IPS DF 4.7 (cell line): ENCODE results near the gene ZBED4.

Experiments
- DNase-seq: peaks from one replicate; pipeline ENCODE4 v3.0.0-alpha.2; 2013; ENCODE audit warnings: low spot score; ENCODE audit errors: extremely low read depth

Gene ZBED4

DNA sequence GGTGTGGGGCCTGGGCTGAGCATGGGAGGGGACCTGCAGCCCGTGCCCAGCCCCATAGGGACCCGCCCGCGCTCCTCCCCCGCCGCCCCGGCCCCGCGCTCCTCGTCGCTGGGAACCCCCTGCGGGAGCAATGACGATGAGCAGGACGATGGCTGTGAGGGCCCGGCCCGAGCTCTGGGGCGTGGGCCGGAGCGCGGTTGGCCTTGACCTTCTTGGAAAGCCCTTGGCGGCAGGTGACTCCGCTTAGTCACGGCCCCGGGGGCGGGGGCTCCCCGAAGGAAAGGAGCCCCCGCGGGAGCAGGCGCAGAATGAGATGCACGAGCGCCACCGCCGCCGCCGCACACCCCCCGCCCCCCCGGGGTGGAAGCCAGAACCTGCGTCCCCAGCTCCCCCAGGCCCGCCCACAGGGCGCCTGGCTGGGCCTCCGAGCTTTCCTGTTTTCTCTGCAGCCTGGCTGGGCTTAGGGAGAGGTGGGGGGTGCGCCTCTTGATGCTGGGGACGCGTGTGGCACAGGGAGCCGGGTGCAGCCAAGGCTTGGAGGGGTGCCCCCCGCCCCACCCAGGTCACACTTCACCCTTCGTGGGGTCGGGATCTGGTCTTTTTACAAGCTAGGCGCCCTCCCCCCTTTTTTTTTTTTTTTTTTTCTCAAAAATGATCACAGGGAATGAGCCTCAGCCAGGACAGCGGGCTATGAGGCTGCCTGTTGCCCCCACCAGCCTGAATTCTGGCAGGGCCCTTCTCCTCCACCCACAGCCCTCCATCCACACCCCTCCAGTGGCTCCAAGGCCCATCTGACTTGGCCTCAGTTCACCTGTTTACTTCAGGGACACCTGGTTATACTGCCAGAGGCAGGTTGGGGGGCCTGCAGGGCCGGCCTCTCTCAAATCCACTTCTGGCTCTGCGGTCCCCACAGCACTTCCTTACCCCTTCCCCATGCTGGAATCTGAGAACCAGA is 82.7 kb downstream of the ZBED4 start:
- no peak for DNase-seq

DNA sequence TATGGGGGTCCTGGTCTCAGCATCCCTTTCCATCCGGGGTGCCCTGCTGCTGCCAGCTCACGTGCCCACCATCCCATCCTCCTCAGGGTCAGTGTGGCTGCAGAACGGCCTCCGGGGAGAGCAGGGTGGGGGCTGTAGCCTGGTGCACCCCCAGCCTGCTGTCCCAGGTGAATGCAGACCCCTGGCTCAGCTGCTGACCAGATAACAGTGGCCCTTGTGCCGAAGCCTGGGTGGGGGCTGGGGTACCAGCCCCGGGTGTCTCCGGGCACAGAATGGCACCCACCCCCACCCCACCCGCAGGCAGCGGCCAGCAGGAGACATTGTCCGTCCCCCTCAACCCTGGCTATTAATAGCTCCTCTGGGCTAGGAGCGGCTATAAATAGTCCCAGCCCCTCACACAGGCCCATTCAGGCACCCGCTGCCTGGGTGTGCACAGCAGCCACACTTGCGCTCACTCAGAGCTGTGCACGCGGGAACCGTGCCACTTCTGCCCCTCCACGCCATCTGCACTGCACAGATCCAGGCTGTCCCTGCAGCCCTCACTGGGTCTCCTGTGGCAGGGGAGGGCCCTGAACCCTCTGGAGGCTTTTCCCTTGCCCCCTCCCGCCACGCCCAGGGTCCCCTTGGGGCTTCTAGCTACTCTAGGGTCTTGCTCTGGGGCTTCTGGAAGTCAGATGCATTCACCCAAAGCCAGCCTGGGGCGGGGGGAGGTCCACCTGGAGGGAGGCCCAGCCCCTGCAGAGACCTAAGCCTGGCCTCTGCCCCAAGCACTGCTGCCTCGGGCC is 83.5 kb downstream of the ZBED4 start:
- no peak for DNase-seq

DNA sequence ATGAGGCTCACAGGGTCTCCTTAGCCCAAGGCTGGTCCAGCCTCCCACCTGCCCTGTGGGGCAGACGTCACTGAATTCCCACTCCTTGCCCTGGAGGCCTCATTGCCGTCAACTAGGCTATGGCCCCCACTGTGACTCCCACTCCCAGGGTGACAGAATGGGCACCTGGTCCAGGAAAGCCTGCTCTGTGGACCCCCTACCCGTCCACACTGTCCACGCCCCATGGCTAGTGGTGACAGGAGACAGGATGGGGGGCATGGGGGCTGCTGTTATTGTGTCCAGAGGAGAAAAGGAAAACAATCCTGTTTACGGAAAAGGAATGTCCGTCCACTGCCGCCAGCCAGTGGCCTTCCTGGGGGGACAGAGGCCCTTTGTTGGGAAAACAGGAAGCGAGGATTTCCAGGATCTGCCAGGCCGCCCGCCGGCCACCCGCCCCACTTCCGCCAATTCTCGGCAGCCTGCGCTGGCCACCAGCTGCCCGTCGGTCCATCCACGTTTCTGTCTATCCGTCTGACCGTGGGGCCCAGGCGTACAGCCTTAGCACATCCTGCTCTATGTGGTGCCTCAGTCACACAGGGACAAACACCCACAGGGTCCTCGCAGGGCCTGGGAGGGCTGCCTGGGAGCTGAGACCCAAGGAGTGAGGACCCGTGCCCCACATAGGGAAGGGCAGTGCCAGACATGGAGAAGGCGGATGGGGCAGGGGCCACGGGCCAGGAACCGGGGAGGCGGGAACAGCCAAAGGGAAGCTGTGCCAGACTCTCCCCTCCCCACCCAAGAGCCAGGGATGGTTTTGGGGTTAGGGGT is 84.3 kb downstream of the ZBED4 start:
- no peak for DNase-seq

DNA sequence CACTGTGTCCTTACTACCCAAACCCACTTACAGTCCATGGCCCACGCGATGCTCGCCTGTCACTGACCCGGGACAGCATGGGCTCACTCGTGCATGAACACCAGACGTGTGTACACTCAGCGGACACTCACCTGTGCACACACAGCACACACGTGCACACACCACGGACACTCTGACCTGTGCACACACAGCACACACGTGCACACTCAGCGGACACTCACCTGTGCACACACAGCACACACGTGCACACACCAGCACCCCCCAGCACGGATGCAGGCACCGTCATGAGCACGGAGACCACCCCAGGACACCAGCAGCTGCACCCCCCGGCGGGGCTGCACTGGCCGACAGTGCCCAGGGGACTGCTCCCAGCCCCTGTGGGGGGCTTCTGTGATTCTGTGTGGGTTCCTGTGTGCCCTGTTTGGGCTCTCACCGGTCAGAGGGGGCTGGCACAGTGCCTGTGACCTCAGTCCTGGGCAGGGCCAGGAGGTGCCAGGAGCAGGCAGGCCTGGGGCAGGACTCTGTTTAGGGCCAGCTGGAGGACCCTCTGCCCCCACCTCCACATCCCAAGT is 85.0 kb downstream of the ZBED4 start:
- no peak for DNase-seq
